Stimulated activated CD8-positive, alpha-beta memory T cell treated with anti-CD3 and anti-CD28 coated beads, Interleukin-7, amount 100 ng/mL, for 24 hours (primary cell): ENCODE data around the gene QSOX2.

ENCODE experiments used
- DNase-seq: peaks from one replicate; pipeline ENCODE4 v3.0.0-alpha.2; 2020; ENCODE audit warnings: low read depth

The QSOX2 gene

GRCh38 chr9:136203408-136204144 lies 42.0 kb downstream of the QSOX2 start:
- DNase-seq, result no peak

GRCh38 chr9:136202454-136203407 lies 42.9 kb downstream of the QSOX2 start:
- no peak for DNase-seq

GRCh38 chr9:136201609-136202453 lies 43.8 kb downstream of the QSOX2 start:
- DNase-seq, result no peak

GRCh38 chr9:136201174-136201573 lies 44.4 kb downstream of the QSOX2 start:
- DNase-seq, result no peak

- DNase-seq, result no peak
These were observed 45.2 kb downstream of the QSOX2 start for GRCh38 chr9:136200424-136200823.

GRCh38 chr9:136199391-136200288 lies 46.0 kb downstream of the QSOX2 start:
- no peak for DNase-seq

- no peak for DNase-seq
These were observed 47.0 kb downstream of the QSOX2 start for GRCh38 chr9:136198605-136199083.

GRCh38 chr9:136197930-136198604 lies 47.5 kb downstream of the QSOX2 start:
- DNase-seq, result no peak

GRCh38 chr9:136197084-136197875 lies 48.3 kb downstream of the QSOX2 start:
- no peak for DNase-seq

GRCh38 chr9:136196404-136197083 lies 49.1 kb downstream of the QSOX2 start:
- DNase-seq, result no peak

- no peak for DNase-seq
These were observed 51.1 kb downstream of the QSOX2 start for GRCh38 chr9:136194540-136194939.

GRCh38 chr9:136193891-136194279 lies 51.7 kb downstream of the QSOX2 start:
- no peak for DNase-seq

GRCh38 chr9:136193127-136193890 lies 52.3 kb downstream of the QSOX2 start:
- DNase-seq, result no peak

GRCh38 chr9:136192289-136193126 lies 53.1 kb downstream of the QSOX2 start:
- DNase-seq, result no peak

- no peak for DNase-seq
These were observed 53.7 kb downstream of the QSOX2 start for GRCh38 chr9:136191960-136192286.

GRCh38 chr9:136191099-136191959 lies 54.3 kb downstream of the QSOX2 start:
- DNase-seq, result no peak
